Keratinocyte (primary cell): Measurements from ENCODE around the gene MON2.

Source experiments
- CTCF ChIP-seq, 3 experiments: IDR thresholded peaks in 1 of 3; conservative IDR thresholded peaks in 1 of 3; optimal IDR thresholded peaks in 1 of 3; 2 replicates in 2 of 3; 3 replicates in 1 of 3; pipeline versions ENCODE3 to v1.5.1; 2011; ENCODE audit warnings: low read length in 3 of 3, mild to moderate bottlenecking in 3 of 3, moderate library complexity in 2 of 3, control low read depth in 1 of 3, inconsistent platforms in 1 of 3; ENCODE audit not compliant: insufficient read depth in 2 of 3; ENCODE audit errors: extremely low read depth in 1 of 3
- EZH2 ChIP-seq: IDR thresholded peaks from one replicate; pipeline ENCODE4 v1.6.1; 2012; ENCODE audit warnings: inconsistent platforms, mild to moderate bottlenecking, low read length, moderate library complexity

- TF ChIP-seq CTCF (optimal IDR thresholded peaks at IDR 0.05 in 1 of 3, IDR thresholded peaks at IDR 0.05 in 1 of 3, conservative IDR thresholded peaks at IDR 0.05 in 1 of 3; ENCODE audit: extremely low read depth in 1 of 3, insufficient read depth in 2 of 3, low read length in 3 of 3) (no peak), EZH2 (no peak)
Measured at GRCh38 chr12:62625228-62625627, 158.6 kb downstream of the MON2 start.
